ENCODE data around the gene DNAJA1.

The DNAJA1 gene

GRCh38 chr9:33049680-33050361 is 24.7 kb downstream of the DNAJA1 start:
- Mint-ChIP-seq H3K36me3 (ENCODE audit: low read depth) (peaks cover 60% of the 10 kb centered on the region), H3K4me1 (peaks cover 4% of the 10 kb centered on the region), H3K4me3 (no peak overlapping the region), H3K27me3 (ENCODE audit: low read depth, poor library complexity) (no peaks in the 10 kb centered on the region), H3K27ac (peak overlapping the region; percentile 35), H3K9me3 (no peaks in the 10 kb centered on the region)
- no peak for DNase-seq
- TF ChIP-seq CTCF (IDR thresholded peaks at IDR 0.05): no peak

- no peaks in the 10 kb centered on the region for H3K4me1 Mint-ChIP-seq
- no peak for TF ChIP-seq CTCF (IDR thresholded peaks at IDR 0.05)
- DNase-seq: no peak
- H3K27ac Mint-ChIP-seq: no peak overlapping the region
- H3K36me3 Mint-ChIP-seq (ENCODE audit: low read depth): peaks cover 67% of the 10 kb centered on the region
- H3K9me3 Mint-ChIP-seq: no peaks in the 10 kb centered on the region
- no peaks in the 10 kb centered on the region for H3K27me3 Mint-ChIP-seq (ENCODE audit: low read depth, poor library complexity)
- H3K4me3 Mint-ChIP-seq: no peak overlapping the region
Measured at GRCh38 chr9:33051144-33051543, 26.1 kb downstream of the DNAJA1 start.

- Mint-ChIP-seq H3K27ac (no peak overlapping the region), H3K9me3 (no peaks in the 10 kb centered on the region), H3K36me3 (ENCODE audit: low read depth) (peaks cover 66% of the 10 kb centered on the region), H3K27me3 (ENCODE audit: low read depth, poor library complexity) (no peaks in the 10 kb centered on the region), H3K4me3 (no peak overlapping the region), H3K4me1 (no peaks in the 10 kb centered on the region)
- no peak for TF ChIP-seq CTCF (IDR thresholded peaks at IDR 0.05)
- DNase-seq: no peak
Measured at GRCh38 chr9:33065157-33066076, 40.3 kb downstream of the DNAJA1 start.

GRCh38 chr9:33068991-33069390 is 43.9 kb downstream of the DNAJA1 start:
- H3K36me3 Mint-ChIP-seq (ENCODE audit: low read depth): peaks cover 59% of the 10 kb centered on the region
- H3K9me3 Mint-ChIP-seq: no peaks in the 10 kb centered on the region
- no peak for DNase-seq
- H3K4me3 Mint-ChIP-seq: no peak overlapping the region
- no peak for TF ChIP-seq CTCF (IDR thresholded peaks at IDR 0.05)
- H3K27ac Mint-ChIP-seq: no peak overlapping the region
- H3K27me3 Mint-ChIP-seq (ENCODE audit: low read depth, poor library complexity): no peaks in the 10 kb centered on the region
- H3K4me1 Mint-ChIP-seq: no peaks in the 10 kb centered on the region

GRCh38 chr9:33076046-33077004 is 51.3 kb downstream of the DNAJA1 start, which contains the start of gene SMU1:
Gene SMU1, minus strand, starts transcription at chr9:33076674. Its CDS starts 66 bp downstream, at chr9:33076608.
- Mint-ChIP-seq H3K4me3 (peak within 1 kb of the TSS; percentile 100), H3K27me3 (ENCODE audit: low read depth, poor library complexity) (no peaks in the 10 kb centered on the region), H3K4me1 (peaks cover 15% of the 10 kb centered on the region), H3K9me3 (no peaks in the 10 kb centered on the region), H3K36me3 (ENCODE audit: low read depth) (peaks cover 22% of the 10 kb centered on the region), H3K27ac (peak within 1 kb of the TSS; percentile 100)
- DNase-seq: peak; percentile 93
- no peak for TF ChIP-seq CTCF (IDR thresholded peaks at IDR 0.05)

Data from nephron progenitor cell (in vitro differentiated cells).